GM10248 (cell line): ENCODE measurements around the gene TSPAN6.

Source experiments
- CTCF ChIA-PET: fragments of 300-600 bp; sonication (Branson Sonifier 250); formaldehyde crosslinking; extraction: SDS; loops from one replicate; lab custom pipeline; 2021; ENCODE audit warnings: antibody characterized with exemption; lab: Yijun Ruan, JAX
- POLR2A ChIA-PET: fragments of 350-650 bp; sonication (Branson Sonifier 250); formaldehyde crosslinking; extraction: SDS; loops from one replicate; lab custom pipeline; 2020; ENCODE audit warnings: antibody characterized with exemption; lab: Yijun Ruan, JAX
- DNase-seq: peaks from one replicate; pipeline ENCODE4 v3.0.0; 2012; ENCODE audit errors: extremely low spot score
- TF ChIP-seq, protein P1 (sequence below): IDR thresholded peaks from 2 replicates; pipeline ENCODE4 v1.5.1; 2012; ENCODE audit warnings: mild to moderate bottlenecking, low read depth; ENCODE audit errors: extremely low read depth, missing control alignments, control extremely low read depth

Gene TSPAN6

DNA sequence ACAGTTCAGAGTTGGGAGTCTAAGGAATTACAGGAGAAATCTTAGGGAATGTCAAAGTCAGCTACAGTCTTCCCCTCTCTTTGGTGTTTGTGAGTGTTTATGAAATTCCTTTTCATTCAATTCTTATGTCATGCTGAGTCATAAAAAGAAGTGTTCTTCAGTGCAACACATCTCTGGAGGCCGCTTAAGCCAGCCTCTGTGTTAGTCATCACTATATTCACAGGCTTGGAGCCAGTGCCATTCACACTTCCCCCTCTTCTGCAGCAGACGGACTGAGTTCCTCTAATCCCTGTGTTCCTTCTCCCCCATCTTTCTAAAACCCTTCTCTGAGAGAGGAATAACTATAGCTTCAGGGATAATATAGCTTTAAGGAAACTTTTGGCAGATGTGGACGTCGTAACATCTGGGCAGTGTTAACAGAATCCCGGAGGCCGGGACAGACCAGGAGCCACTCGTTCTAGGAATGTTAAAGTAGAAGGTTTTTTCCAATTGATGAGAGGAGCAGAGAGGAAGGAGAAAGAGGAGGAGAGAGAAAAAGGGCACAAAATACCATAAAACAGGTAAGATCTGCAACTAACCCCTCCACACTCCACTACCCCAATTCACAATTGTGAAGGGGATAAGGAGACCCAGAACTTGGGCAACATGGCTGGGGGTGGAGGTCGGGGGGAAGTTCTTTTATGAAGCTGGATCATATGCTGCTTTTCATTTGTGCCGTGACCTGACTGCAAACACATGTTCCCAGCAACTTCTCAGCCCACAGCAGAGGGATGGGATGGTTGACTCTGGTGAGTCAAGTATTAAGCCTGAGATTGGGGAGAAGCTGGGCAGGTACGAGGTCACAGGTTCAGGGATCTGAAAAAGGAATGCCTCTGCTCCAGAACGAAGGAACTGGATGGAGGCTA lies 7.6 kb upstream of the TSPAN6 start, which contains the start of gene SRPX2:
Gene SRPX2 (plus strand): TSS at position 244 of the 905 bp plus-strand sequence. CDS start 2,124 bp downstream, outside the sequence.
- DNase-seq: no peak
- CTCF ChIA-PET: interaction anchor here (1.5 kb wide), 1 partner anchor 19 kb away, joined by 3 read pairs; no protein-coding TSS in a partner anchor
- POLR2A ChIA-PET: no interaction called here
- TF ChIP-seq, protein P1, sequence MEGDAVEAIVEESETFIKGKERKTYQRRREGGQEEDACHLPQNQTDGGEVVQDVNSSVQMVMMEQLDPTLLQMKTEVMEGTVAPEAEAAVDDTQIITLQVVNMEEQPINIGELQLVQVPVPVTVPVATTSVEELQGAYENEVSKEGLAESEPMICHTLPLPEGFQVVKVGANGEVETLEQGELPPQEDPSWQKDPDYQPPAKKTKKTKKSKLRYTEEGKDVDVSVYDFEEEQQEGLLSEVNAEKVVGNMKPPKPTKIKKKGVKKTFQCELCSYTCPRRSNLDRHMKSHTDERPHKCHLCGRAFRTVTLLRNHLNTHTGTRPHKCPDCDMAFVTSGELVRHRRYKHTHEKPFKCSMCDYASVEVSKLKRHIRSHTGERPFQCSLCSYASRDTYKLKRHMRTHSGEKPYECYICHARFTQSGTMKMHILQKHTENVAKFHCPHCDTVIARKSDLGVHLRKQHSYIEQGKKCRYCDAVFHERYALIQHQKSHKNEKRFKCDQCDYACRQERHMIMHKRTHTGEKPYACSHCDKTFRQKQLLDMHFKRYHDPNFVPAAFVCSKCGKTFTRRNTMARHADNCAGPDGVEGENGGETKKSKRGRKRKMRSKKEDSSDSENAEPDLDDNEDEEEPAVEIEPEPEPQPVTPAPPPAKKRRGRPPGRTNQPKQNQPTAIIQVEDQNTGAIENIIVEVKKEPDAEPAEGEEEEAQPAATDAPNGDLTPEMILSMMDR: no peak

DNA sequence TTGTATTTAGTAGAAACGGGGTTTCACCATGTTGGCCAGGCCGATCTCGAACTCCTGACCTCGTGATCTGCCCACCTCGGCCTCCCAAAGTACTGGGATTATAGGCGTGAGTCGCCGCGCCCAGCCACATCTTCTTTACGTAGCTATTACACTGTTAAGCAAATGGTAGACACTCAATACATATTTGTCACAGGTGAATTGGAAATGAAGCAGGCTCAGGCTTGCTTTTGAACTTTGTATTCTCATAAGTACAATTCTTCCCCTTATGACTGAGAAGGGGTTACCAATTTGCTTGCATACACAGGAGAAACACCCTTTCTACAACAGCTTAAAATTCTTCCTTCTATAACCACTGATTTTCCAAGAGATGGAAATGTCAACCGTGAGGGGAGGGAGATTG lies 6.6 kb upstream of the TSPAN6 start:
- TF ChIP-seq, protein P1: no peak
- no peak for DNase-seq
- CTCF ChIA-PET: interaction anchor here (1.5 kb wide), 1 partner anchor 18 kb away, joined by 3 read pairs; no protein-coding TSS in a partner anchor
- POLR2A ChIA-PET: no interaction called here

DNA sequence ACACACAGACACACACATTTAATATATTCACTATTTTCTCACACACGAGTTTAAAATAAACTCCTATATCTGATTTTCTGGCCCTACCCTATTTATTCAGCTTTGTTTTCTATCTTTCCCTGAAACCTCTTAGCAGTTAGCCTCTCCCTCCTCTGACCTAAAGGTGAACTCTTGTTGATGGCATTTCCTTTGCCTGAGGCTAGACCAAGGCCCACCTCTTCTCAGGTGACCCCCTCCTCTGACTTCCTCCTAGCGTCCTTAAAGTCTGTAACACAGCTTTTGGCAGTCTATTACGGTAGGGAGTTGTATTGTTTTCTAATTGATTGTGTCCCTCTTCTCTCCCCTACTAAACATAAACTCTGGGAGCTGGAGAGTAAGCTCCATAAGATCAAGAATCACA lies 5.7 kb upstream of the TSPAN6 start:
- TF ChIP-seq, protein P1: no peak
- no peak for DNase-seq
- ChIA-PET POLR2A (no interaction called here), CTCF (no interaction called here)

DNA sequence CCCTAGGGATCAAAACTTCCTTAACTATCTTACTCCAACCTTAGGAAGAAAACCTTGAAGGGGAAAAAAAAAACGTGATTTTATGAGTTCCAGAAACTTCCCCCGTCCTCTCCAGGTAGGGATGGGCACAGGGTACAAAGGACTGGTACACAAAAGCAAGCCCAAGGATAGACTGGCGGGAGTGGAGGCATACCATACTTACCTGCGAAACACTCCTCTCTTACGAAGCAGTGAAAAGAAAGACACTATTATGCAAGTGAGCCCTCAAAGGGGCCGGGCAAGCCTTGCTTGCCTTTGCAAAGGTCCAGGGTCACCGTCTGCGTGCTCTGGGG lies 651 bp downstream of the TSPAN6 start:
- ChIA-PET CTCF (no interaction called here), POLR2A (no interaction called here)
- TF ChIP-seq, protein P1: no peak
- DNase-seq: no peak

DNA sequence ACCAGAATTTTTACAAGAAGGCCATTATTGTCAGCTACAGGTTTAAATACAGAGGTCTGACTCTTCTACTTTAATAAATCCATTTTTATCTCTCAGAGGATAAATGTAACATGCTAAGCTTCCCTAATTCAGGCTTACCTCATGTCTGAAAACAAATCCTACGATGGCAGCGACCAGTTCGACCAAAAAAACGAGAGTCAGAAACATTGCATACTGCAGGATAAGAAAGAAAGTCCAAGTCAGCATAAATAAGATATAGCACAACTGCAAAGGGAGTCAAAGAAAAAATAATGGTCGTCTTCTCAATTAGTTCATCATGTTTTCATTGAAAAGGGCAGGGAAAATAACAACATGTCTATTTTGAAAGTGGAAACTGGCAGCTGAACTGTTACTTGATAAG lies 1.6 kb downstream of the TSPAN6 start:
- TF ChIP-seq, protein P1: no peak
- DNase-seq: no peak
- ChIA-PET CTCF (no interaction called here), POLR2A (no interaction called here)

DNA sequence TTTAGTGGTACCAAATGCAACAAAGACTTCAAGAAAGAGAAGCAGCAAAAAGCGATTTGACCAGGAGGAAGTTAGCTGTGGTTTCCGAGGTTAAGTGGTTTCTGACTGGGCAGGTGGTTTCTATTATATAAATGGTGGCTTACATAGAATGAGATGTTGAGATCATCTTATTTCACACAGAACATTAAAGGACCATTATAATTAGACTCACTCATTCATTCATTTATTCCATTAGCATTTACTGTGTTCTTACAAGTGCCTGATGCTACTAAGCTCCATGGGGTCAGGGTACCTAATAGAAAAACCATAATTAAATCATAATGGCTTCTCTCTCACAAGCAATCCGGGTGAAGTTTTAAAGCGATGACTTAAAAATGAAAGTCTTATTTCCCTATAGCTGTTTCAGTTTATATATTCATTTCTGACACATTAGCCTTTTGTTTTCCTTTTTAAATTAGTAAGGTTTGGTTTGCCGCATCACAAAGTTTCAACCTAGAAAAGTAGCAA lies 10.6 kb downstream of the TSPAN6 start:
- peak; percentile 45 for DNase-seq
- TF ChIP-seq, protein P1: no peak
- POLR2A ChIA-PET: no interaction called here
- CTCF ChIA-PET: interaction anchor here (1.0 to 1.8 kb wide), 4 partner anchors 11 to 114 kb away, joined by 3 to 5 read pairs (median 3); partner anchors contain the start of gene SRPX2
